ENCODE results near the gene UBR1. TPM values are rescaled to one million over a fixed set of nuclear protein-coding genes. Genes with fewer than 3 reads are reported as not detected.

UBR1 gene
- total RNA-seq, 1 experiment from 2014 or later = 17.9 TPM

DNA sequence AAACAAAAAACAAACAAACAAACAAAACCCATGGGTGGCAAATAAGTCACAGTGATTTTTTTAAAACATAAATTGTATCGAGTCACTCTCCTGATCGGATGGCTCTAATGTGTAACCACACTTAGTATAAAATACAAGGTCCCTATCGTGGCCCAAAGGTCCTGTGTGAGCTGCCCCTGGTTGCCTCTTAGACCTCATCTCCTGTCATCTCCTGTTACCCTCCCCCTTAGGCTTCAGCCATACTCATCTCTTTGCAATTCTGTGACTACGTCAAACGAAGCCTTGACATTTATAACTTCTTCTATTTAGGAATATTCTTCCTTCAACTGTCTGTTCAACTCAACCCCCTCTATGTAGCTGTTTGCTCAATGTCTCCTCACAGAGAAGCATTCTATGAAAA, 141.4 kb downstream of the UBR1 start:
- ChIA-PET CTCF (no interaction called here), POLR2A (no interaction called here), RAD21 (ENCODE audit: low non-redundant PET in 1 of 2, low total read pairs in 2 of 2, uncharacterized antibody in 2 of 2, unreplicated experiment in 2 of 2) (no interaction called here)
- H3K27ac ChIP-seq (ENCODE audit: low read depth, low read length) = no peak overlapping the region
- no peaks in the 10 kb centered on the region for H4K20me1 ChIP-seq (ENCODE audit: insufficient read depth)
- H2AFZ ChIP-seq (ENCODE audit: low read depth, low read length, poor library complexity, severe bottlenecking) = no peak overlapping the region
- TF ChIP-seq, protein P1, sequence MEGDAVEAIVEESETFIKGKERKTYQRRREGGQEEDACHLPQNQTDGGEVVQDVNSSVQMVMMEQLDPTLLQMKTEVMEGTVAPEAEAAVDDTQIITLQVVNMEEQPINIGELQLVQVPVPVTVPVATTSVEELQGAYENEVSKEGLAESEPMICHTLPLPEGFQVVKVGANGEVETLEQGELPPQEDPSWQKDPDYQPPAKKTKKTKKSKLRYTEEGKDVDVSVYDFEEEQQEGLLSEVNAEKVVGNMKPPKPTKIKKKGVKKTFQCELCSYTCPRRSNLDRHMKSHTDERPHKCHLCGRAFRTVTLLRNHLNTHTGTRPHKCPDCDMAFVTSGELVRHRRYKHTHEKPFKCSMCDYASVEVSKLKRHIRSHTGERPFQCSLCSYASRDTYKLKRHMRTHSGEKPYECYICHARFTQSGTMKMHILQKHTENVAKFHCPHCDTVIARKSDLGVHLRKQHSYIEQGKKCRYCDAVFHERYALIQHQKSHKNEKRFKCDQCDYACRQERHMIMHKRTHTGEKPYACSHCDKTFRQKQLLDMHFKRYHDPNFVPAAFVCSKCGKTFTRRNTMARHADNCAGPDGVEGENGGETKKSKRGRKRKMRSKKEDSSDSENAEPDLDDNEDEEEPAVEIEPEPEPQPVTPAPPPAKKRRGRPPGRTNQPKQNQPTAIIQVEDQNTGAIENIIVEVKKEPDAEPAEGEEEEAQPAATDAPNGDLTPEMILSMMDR (IDR thresholded peaks at IDR 0.05 in 2 of 3, conservative IDR thresholded peaks at IDR 0.05 in 1 of 3; ENCODE audit: borderline replicate concordance in 1 of 3, insufficient read depth in 1 of 3, low read depth in 2 of 3, low read length in 2 of 3) = no peak
- TF ChIP-seq YY1 (IDR thresholded peaks at IDR 0.05; ENCODE audit: extremely low read depth, insufficient replicate concordance, low read depth, low read length) (no peak), SP1 (IDR thresholded peaks at IDR 0.05; ENCODE audit: low read depth) (no peak), ZNF274 (IDR thresholded peaks at IDR 0.05; ENCODE audit: low read depth, low read length) (no peak), EZH2 (IDR thresholded peaks at IDR 0.05) (no peak), SRF (IDR thresholded peaks at IDR 0.05; ENCODE audit: low read depth) (no peak), CBX3 (IDR thresholded peaks at IDR 0.05; ENCODE audit: low read depth) (no peak), JUND (IDR thresholded peaks at IDR 0.05) (no peak), RAD21 (IDR thresholded peaks at IDR 0.05; ENCODE audit: low read depth) (no peak), CEBPB (IDR thresholded peaks at IDR 0.05; ENCODE audit: low read depth) (no peak), EZH2phosphoT487 (IDR thresholded peaks at IDR 0.05; ENCODE audit: borderline replicate concordance) (no peak)
- TF ChIP-seq, protein P2, sequence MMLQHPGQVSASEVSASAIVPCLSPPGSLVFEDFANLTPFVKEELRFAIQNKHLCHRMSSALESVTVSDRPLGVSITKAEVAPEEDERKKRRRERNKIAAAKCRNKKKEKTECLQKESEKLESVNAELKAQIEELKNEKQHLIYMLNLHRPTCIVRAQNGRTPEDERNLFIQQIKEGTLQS (IDR thresholded peaks at IDR 0.05) = no peak
- TF ChIP-seq, protein P3, sequence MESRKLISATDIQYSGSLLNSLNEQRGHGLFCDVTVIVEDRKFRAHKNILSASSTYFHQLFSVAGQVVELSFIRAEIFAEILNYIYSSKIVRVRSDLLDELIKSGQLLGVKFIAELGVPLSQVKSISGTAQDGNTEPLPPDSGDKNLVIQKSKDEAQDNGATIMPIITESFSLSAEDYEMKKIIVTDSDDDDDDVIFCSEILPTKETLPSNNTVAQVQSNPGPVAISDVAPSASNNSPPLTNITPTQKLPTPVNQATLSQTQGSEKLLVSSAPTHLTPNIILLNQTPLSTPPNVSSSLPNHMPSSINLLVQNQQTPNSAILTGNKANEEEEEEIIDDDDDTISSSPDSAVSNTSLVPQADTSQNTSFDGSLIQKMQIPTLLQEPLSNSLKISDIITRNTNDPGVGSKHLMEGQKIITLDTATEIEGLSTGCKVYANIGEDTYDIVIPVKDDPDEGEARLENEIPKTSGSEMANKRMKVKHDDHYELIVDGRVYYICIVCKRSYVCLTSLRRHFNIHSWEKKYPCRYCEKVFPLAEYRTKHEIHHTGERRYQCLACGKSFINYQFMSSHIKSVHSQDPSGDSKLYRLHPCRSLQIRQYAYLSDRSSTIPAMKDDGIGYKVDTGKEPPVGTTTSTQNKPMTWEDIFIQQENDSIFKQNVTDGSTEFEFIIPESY (IDR thresholded peaks at IDR 0.05; ENCODE audit: extremely low read depth, insufficient replicate concordance, low read length) = no peak
- TF ChIP-seq, protein P4, sequence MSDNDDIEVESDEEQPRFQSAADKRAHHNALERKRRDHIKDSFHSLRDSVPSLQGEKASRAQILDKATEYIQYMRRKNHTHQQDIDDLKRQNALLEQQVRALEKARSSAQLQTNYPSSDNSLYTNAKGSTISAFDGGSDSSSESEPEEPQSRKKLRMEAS (IDR thresholded peaks at IDR 0.05) = no peak
- no peaks in the 10 kb centered on the region for H3K4me1 ChIP-seq (ENCODE audit: control insufficient read depth in 1 of 2, insufficient read depth in 2 of 2, low read length in 2 of 2)
- ATAC-seq (no peak), DNase-seq (ENCODE audit: low read depth, low spot score) (no peak)
- H3K4me2 ChIP-seq (ENCODE audit: low read length) = no peak overlapping the region
- H3K9ac ChIP-seq (ENCODE audit: low read length) = no peak overlapping the region
- intact Hi-C loops (cut with micrococcal nuclease) = no loop called here
- no TSS peak for BruUV-seq (replicated peaks)
- H3K9me3 ChIP-seq (ENCODE audit: control insufficient read depth in 1 of 2, insufficient read depth in 1 of 2, low read depth in 1 of 2, low read length in 2 of 2) = no peaks in the 10 kb centered on the region
- no peaks in the 10 kb centered on the region for H3K79me2 ChIP-seq (ENCODE audit: insufficient read depth, low read length)
- H3K27me3 ChIP-seq (ENCODE audit: insufficient read depth, low read length) = no peaks in the 10 kb centered on the region
- no peaks in the 10 kb centered on the region for H3K9me2 ChIP-seq (ENCODE audit: insufficient read depth)
- no peak overlapping the region for H3K4me3 ChIP-seq (replicated peaks in 1 of 2; ENCODE audit: low read depth in 1 of 2, low read length in 2 of 2)
- H3K36me3 ChIP-seq (ENCODE audit: control insufficient read depth in 1 of 2, insufficient read depth in 2 of 2, low read length in 2 of 2) = peaks cover 7 to 12% of the 10 kb centered on the region in 2 experiments; a peak in 2 of 4 replicates

Data from HCT116 (cell line).